ENCODE results near the gene DCTN2.

DNA sequence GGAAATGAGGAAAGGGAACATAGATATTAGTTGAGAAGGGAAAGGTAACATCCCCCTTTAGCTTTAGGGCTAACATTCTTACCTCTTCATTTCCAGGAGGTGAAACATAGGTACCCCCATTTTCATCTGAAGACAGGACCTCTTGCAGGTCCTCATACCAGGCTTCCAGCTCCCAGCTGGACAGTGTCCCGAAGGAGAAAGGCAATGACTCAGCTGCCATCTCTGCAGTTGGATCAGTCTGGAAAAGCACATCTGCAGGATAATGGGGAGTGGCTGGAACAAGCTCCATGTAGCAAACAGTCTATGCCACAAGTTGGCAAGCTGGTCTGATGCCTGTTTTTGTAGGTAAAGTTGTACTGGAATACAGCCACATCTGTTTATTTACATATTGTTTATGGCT is 29.8 kb downstream of the DCTN2 start:
- TF ChIP-seq YY1 (IDR thresholded peaks at IDR 0.05; ENCODE audit: insufficient read depth, insufficient read length) (no peak), ZNF274 (IDR thresholded peaks at IDR 0.05; ENCODE audit: low read depth, low read length) (no peak), SUZ12 (IDR thresholded peaks at IDR 0.05; ENCODE audit: extremely low read depth, insufficient read depth, insufficient read length) (no peak)
